Measurements from ENCODE around the gene SGO1. TPM values are rescaled to one million over a fixed set of nuclear protein-coding genes. Genes with fewer than 3 reads are reported as not detected.

The SGO1 gene
- total RNA-seq, 1 donor from 2014 or later: 10.3 TPM

DNA sequence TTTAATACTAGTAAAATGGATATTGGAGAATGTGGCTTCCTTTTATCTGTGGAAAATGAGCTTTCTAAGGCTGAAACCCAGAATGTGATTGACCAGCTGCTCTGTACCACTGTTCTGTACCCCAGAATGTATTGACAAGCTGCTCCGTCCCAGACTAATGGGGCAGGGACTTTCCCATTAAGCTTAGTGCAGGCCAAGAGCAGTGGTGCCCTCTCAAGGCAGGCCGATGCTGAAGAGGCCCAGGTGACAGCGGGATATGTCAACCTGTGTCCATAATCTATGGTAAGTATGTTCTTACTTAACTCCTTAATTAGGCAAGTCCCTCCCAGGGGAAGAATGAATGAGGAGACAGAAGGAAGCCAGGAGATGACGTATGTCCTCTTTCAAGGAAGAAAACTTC lies 31.1 kb downstream of the SGO1 start:
- TF ChIP-seq, protein P1, sequence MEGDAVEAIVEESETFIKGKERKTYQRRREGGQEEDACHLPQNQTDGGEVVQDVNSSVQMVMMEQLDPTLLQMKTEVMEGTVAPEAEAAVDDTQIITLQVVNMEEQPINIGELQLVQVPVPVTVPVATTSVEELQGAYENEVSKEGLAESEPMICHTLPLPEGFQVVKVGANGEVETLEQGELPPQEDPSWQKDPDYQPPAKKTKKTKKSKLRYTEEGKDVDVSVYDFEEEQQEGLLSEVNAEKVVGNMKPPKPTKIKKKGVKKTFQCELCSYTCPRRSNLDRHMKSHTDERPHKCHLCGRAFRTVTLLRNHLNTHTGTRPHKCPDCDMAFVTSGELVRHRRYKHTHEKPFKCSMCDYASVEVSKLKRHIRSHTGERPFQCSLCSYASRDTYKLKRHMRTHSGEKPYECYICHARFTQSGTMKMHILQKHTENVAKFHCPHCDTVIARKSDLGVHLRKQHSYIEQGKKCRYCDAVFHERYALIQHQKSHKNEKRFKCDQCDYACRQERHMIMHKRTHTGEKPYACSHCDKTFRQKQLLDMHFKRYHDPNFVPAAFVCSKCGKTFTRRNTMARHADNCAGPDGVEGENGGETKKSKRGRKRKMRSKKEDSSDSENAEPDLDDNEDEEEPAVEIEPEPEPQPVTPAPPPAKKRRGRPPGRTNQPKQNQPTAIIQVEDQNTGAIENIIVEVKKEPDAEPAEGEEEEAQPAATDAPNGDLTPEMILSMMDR (conservative IDR thresholded peaks at IDR 0.05; ENCODE audit: low read depth, low read length): no peak
- no peak overlapping the region for H3K4me3 ChIP-seq (ENCODE audit: low read depth, low read length)
- DNase-seq (ENCODE audit: low read depth): no peak

GRCh38 chr3:20154078-20154477 lies 31.9 kb downstream of the SGO1 start:
- DNase-seq (ENCODE audit: low read depth): no peak
- TF ChIP-seq, protein P1 (conservative IDR thresholded peaks at IDR 0.05; ENCODE audit: low read depth, low read length): no peak
- H3K4me3 ChIP-seq (ENCODE audit: low read depth, low read length): no peak overlapping the region

DNA sequence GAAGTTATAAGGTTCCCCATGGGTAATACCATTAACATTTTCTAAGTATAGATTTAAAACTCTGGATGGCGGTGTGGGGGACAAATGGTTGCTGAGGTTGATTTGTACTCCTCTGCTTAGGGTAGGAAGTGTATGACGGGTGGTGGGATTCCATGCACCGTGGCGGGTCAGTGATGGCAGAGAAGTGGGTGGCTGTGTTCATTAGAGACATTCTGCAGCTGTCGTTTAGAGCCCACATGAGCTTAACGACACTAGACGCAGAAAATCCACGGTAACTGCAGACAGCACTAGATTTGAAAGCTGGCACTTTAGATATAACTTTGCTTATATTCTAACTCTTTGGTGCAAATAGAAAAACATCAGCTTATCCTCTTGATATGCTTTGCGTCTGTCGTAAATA lies 37.5 kb downstream of the SGO1 start:
- TF ChIP-seq, protein P1 (conservative IDR thresholded peaks at IDR 0.05; ENCODE audit: low read depth, low read length): no peak
- DNase-seq (ENCODE audit: low read depth): no peak
- no peak overlapping the region for H3K4me3 ChIP-seq (ENCODE audit: low read depth, low read length)

DNA sequence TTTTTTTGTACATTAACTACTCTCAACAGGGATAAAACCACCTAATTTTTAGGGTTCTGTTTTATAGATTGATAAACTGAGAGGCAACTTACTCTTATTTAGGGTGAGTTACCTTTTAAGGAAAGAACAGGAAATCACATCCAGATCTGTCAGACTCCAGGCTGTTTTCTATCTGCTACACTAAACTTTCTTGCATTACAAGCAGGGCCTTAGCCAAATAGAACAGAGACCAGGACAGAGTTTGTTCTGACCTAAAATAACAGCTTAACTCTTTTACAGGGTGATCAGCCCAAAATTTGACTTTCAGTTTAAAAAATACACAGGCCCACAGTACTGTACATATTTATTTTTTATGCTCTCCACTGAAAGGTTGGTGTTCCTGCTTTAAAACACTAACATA lies 38.6 kb downstream of the SGO1 start:
- TF ChIP-seq, protein P1 (conservative IDR thresholded peaks at IDR 0.05; ENCODE audit: low read depth, low read length): no peak
- H3K4me3 ChIP-seq (ENCODE audit: low read depth, low read length): no peak overlapping the region
- DNase-seq (ENCODE audit: low read depth): no peak

DNA sequence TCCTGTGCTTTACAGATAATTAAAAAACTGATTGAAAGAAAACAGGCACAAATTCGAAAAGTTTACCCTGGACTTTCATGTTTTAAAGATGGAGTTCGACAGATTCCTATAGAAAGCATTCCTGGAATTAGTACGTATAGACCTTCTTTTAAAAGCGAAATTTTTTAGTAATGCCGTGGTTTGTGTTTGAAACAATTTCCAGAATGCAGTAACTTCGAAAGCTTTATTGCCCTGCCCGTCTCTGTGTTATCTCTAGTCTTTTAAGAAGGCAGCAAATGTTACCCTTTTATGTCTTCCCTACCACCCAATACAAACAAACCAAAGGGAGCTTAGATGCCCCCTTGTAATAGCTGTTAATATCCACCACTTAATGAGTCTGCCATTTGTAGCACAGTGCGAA lies 39.7 kb downstream of the SGO1 start:
- no peak overlapping the region for H3K4me3 ChIP-seq (ENCODE audit: low read depth, low read length)
- no peak for DNase-seq (ENCODE audit: low read depth)
- TF ChIP-seq, protein P1 (conservative IDR thresholded peaks at IDR 0.05; ENCODE audit: low read depth, low read length): no peak

DNA sequence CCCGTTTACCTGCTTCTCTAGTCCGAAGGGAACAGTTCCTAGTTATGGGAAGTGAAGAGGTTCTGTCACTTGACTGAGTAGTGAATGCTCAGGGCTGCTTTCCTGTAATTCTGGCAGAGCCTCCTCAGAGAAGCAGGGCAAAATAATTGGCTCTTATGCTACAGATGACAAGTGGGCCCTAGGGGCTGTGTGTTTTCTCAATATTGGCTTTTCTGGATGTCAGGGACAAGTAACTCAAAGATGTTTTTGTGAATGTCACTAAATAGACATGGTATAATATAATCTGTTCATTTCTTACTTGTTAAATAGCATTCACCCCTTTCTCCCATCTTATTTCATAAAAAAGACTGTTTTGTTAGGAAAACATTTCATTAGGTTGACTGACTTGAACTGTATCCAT lies 40.1 kb downstream of the SGO1 start:
- TF ChIP-seq, protein P1 (conservative IDR thresholded peaks at IDR 0.05; ENCODE audit: low read depth, low read length): no peak
- no peak overlapping the region for H3K4me3 ChIP-seq (ENCODE audit: low read depth, low read length)
- DNase-seq (ENCODE audit: low read depth): no peak

DNA sequence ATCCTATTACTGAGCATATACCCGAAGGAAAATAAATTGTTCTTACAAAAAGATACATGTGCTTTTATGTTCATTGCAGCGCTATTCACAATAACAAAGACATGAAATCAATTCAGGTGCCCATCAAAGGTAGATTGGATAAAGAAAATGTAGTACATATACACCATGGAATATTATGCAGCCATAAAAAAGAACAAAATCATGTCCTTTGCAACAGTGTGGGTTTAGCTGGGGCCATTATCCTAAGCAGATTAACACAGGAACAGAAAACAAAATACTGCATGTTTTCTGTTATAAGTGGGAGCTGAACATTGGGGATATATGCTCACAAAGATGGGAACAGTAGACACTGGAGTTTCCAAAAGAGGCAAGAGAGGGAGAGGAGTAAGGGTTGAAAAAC lies 42.5 kb downstream of the SGO1 start:
- H3K4me3 ChIP-seq (ENCODE audit: low read depth, low read length): no peak overlapping the region
- TF ChIP-seq, protein P1 (conservative IDR thresholded peaks at IDR 0.05; ENCODE audit: low read depth, low read length): no peak
- no peak for DNase-seq (ENCODE audit: low read depth)
